GM12891 (cell line): Measurements from ENCODE around the gene MRPL1.
A peak's percentile ranks its signal among the peaks of the same experiment; 100 is the strongest.
"Not testable (repeated sequence)": the region's sequence is repeated elsewhere in the genome, so short reads cannot be mapped to it uniquely, and the experiment has no call there.

Experiments
- DNase-seq: peaks from one replicate; pipeline ENCODE4 v3.0.0; 2011; ENCODE audit warnings: low spot score; ENCODE audit not compliant: insufficient read length
- FAIRE-seq: peaks from 2 replicates; lab custom pipeline; 2011; peaks lifted over from hg19 to GRCh38; lab: Jason Lieb, UNC
- PAX5 ChIP-seq: IDR thresholded peaks from 2 replicates; pipeline ENCODE4 v1.6.1; 2011; ENCODE audit warnings: low read length, moderate library complexity, mild to moderate bottlenecking; ENCODE audit not compliant: insufficient read depth, severe bottlenecking
- POLR2A ChIP-seq: IDR thresholded peaks from 2 replicates; pipeline ENCODE4 v1.6.1; 2011; ENCODE audit warnings: low read depth, low read length, control low read depth
- POLR2AphosphoS5 ChIP-seq: IDR thresholded peaks from 2 replicates; pipeline ENCODE4 v1.6.1; 2011; ENCODE audit warnings: low read depth, low read length, control low read depth
- POU2F2 ChIP-seq: IDR thresholded peaks from 2 replicates; pipeline ENCODE4 v1.6.1; 2011; ENCODE audit warnings: low read depth, mild to moderate bottlenecking, control low read depth, low read length, moderate library complexity
- SPI1 ChIP-seq: IDR thresholded peaks from 2 replicates; pipeline ENCODE4 v1.6.1; 2011; ENCODE audit warnings: low read depth, low read length, control low read depth
- TAF1 ChIP-seq: IDR thresholded peaks from 2 replicates; pipeline ENCODE4 v1.6.1; 2011; ENCODE audit warnings: low read depth, low read length, control low read depth

MRPL1 gene

DNA sequence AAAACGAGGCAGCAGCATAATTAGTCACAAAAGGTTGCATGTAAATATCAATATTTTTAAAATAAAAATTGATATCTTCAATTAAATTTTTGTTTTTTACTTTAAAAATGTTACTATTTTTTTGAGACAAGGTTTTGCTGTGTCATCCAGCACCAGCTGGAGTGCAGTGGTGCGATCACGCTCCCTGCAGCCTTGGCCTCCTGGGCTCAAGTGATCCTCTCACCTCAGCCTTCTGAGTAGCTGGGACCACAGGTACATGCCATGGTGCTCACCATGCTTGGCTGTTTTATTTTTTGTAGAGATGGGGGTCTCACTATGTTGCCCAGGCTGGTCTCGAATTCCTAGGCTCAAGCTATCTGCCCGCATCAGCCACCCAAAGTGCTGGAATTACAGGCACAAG lies 97.7 kb downstream of the MRPL1 start:
- FAIRE-seq (no peak), DNase-seq (no peak)
- no peak for TF ChIP-seq POLR2AphosphoS5
- TF ChIP-seq POU2F2 = no peak
- TF ChIP-seq PAX5 = no peak
- no peak for TF ChIP-seq TAF1
- TF ChIP-seq POLR2A = no peak
- TF ChIP-seq SPI1 = no peak

DNA sequence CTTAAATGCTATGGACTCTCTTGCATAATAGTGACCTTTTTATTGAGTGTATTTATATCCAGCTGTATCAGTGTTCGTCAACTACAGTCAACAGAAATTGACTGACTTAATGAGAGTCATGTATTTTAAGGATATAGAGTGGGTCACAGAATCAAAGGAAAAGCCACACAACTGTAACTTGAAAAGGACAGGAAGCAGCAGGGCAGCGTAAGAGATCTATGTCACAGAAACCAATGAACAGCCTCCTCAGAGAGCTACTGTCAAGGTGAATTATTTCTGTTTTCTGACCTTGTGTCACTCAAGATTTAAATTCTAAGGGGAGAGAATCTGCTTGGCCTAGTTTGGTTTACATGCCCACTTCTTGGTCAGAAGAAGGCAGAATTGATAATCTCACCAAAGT lies 100.4 kb downstream of the MRPL1 start:
- TF ChIP-seq POU2F2 (no peak), SPI1 (no peak), POLR2A (no peak), POLR2AphosphoS5 (no peak), PAX5 (no peak), TAF1 (no peak)
- DNase-seq (no peak), FAIRE-seq (no peak)

DNA sequence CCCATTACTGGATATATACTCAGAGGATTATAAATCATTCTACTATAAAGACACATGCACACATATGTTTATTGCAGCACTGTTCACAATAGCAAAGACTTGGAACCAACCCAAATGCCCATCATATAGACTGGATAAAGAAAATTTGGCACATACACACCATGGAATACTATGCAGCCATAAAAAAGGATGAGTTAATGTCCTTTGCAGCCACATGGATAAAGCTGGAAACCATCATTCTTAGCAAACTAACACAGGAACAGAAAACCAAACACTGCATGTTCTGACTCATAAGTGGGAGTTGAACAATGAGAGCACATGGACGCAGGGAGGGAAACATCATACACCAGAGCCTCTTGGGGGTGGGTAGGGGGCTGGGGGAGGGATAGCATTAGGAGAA lies 111.0 kb downstream of the MRPL1 start:
- not testable (repeated sequence) for FAIRE-seq, DNase-seq

DNA sequence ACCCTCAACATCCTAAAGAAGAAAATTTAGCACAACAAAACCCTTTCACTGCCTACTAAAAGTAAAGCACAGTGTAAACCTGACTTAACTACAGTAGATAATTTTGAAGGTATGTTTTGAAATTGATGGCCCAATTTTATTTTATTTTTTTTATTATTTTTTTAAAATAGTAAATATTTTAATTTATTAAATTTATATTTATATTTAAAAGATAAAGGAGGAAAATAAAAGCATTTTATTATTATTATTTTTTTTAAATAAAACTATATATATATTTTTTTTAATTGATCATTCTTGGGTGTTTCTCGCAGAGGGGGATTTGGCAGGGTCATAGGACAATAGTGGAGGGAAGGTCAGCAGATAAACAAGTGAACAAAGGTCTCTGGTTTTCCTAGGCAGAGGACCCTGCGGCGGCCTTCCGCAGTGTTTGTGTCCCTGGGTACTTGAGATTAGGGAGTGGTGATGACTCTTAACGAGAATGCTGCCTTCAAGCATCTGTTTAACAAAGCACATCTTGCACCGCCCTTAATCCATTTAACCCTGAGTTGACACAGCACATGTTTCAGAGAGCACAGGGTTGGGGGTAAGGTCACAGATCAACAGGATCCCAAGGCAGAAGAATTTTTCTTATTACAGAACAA lies 120.4 kb downstream of the MRPL1 start:
- not testable (repeated sequence) for DNase-seq, FAIRE-seq

DNA sequence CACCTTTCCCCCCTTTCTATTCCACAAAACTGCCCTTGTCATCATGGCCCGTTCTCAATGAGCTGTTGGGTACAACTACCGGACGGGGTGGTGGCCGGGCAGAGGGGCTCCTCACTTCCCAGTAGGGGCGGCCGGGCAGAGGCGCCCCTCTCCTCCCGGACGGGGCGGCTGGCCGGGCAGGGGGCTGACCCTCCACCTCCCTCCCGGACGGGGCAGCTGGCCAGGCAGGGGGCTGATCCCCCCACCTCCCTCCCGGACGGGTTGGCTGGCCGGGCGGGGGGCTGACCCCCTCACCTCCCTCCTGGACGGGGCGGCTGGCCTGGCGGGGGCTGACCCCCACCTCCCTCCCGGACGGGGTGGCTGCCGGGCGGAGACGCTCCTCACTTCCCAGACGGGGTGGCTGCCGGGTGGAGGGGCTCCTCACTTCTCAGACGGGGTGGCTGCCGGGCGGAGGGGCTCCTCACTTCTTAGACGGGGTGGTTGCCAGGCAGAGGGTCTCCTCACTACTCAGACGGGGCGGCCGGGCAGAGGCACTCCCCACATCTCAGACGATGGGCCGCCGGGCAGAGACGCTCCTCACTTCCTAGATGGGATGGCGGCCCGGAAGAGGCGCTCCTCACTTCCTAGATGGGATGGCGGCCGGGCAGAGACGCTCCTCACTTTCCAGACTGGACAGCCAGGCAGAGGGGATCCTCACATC lies 121.1 kb downstream of the MRPL1 start:
- not testable (repeated sequence) for DNase-seq, FAIRE-seq

DNA sequence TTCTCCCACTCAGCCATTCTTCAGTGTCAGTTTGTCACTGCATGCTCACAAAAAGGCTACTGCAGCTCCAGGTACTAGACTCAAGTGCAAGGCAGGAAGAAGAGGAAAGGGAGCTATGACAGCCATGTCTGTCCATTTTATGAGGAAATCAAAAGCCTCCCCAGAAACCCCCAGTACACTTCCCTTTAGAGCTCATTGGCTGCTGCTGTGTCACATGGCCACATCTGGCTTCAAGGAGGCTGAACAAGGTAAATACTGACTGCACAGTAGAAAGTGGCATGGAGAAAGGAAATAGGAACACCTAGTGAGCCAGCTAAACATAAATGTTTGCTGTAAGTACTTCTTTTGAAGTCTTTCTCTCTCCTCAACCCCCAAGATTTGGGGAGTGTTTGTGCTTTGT lies 127.3 kb downstream of the MRPL1 start:
- FAIRE-seq = no peak
- no peak for DNase-seq
- no peak for TF ChIP-seq PAX5

DNA sequence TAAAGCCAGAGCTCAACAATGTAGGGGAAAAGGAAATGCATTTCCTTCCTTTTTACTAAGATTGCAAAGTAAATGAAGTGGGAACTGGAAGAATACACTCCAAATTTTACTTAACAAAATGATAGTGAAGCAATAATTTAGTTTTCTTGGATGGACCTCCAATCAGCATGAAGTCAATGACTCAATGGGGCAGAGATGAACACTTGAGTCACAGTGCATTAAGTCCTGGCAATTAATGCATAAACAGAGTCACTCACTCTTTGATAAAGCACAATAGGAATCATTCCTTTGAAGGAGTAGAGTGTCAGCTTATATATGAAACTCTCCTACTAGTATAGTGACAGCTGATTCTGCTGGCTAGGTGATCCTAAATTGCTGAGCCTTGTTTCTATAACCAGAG lies 127.8 kb downstream of the MRPL1 start:
- DNase-seq = no peak
- TF ChIP-seq POLR2A (no peak), POLR2AphosphoS5 (no peak), PAX5 (no peak), POU2F2 (no peak), TAF1 (no peak), SPI1 (no peak)
- no peak for FAIRE-seq

DNA sequence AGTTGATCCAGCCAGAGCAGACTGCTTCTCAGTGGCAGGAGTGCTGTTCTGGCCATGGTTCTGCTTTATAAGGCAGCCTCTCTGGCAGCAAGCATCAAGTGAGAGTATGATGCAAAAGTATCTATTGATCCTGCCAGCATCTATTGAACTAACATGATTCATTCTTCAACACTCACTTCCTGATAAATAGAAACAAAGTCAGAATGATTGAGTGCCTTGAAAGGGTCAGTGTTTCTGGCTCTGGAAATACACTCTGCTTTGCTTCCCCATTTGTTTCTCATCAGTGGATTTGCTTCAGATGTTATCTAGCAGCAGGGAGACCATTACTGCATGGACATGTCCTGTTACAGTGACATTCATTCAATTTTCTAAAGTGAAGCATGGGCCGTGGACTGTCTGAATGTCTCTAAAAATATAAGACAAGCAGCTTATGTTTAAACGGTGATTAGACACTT lies 128.3 kb downstream of the MRPL1 start:
- no peak for DNase-seq
- TF ChIP-seq TAF1 (no peak), PAX5 (no peak), SPI1 (no peak), POLR2AphosphoS5 (no peak), POU2F2 (no peak), POLR2A (no peak)
- FAIRE-seq = no peak

DNA sequence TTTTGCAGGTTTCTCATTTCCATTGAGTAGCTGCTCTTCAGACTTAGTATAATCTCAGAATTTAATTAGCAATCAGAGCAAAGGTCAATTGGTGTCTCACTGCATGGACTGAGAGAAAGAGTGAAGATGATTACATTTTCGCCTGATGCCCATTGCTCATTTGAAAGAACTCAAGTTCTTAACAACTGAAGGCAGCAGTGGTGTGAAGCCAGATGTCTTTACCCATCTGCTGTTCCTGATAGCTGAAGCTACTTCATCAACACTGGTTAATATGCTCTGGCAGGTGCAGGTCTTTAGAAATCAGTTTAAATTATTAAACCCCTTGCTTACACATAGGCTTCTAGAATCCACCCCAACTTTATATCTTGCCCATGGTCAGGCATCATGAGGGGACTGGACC lies 130.0 kb downstream of the MRPL1 start:
- FAIRE-seq (no peak), DNase-seq (no peak)
- TF ChIP-seq POU2F2 (no peak), POLR2A (no peak), POLR2AphosphoS5 (no peak), PAX5 (no peak), TAF1 (no peak)

DNA sequence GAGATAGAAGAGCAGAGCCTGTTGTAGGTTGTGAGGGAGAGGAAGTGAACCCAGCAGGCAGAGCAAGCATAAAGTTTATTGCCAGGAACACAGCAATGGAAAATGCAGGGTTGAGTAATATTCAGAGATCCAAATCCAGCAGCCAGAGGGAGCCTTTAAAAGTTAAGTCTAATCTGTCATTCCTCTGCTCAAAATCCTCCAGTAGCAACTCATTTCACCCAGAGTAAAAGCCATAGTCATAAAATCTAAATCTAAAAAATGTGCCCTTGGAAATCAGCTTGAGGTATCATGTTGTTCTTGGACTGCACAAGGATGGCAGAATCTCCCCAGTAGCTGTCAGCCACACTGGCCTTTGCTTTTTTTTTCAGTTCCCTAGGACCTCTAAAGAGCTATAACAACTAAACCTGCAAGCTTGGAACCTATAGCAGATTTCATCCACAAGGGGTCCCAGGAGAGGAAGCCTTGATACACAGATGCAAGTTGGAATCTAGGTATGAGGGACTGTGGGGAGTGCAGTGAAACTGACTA lies 131.6 kb downstream of the MRPL1 start:
- no peak for TF ChIP-seq PAX5
- no peak for FAIRE-seq
- peak; percentile 8 for DNase-seq

DNA sequence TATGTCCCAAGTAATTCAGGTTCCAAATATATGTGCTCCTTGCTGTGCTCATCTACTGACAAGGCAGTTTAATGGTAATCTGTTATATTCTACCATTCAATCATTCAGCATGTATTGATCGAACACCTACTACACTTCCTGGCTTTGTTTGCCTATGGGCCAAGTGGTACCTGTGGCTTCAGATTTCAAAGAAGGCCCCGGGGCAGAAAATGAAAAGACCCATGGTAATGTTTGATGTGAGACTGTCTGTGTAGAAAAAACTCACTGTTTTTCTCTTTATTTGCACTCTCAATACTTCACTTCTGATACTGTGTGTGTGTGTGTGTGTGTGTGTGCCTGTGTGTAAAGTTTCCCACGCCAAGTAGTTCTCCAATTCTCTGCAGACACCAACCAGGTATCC lies 133.4 kb downstream of the MRPL1 start:
- no peak for FAIRE-seq
- DNase-seq = no peak
- no peak for TF ChIP-seq TAF1
- no peak for TF ChIP-seq PAX5
- no peak for TF ChIP-seq POLR2A
- TF ChIP-seq POU2F2 = no peak
- TF ChIP-seq POLR2AphosphoS5 = no peak
- TF ChIP-seq SPI1 = no peak
